ENCODE results near the gene PYM1.

The PYM1 gene

GRCh38 chr12:55927588-55928502, at the start of gene PYM1:
PYM1 (minus strand) TSS chr12:55927894; CDS start chr12:55927761, 133 bp downstream.
- in situ Hi-C loops (cut with MboI; ENCODE audit: low sequenced_read_pairs): no loop called here

- in situ Hi-C loops (cut with MboI; ENCODE audit: low sequenced_read_pairs): no loop called here
Measured at GRCh38 chr12:55974308-55974730, 46.6 kb upstream of the PYM1 start.

GRCh38 chr12:55973599-55974307, 46.1 kb upstream of the PYM1 start, which contains the start of gene RAB5B:
RAB5B (plus strand) TSS chr12:55974078; CDS start chr12:55986961, 12,883 bp downstream.
- in situ Hi-C loops (cut with MboI; ENCODE audit: low sequenced_read_pairs): no loop called here

GRCh38 chr12:55972911-55973598, 45.4 kb upstream of the PYM1 start:
- in situ Hi-C loops (cut with MboI; ENCODE audit: low sequenced_read_pairs): no loop called here

GRCh38 chr12:55972456-55972855, 44.8 kb upstream of the PYM1 start:
- in situ Hi-C loops (cut with MboI; ENCODE audit: low sequenced_read_pairs): no loop called here

- in situ Hi-C loops (cut with MboI; ENCODE audit: low sequenced_read_pairs): no loop called here
Measured at GRCh38 chr12:55972042-55972441, 44.3 kb upstream of the PYM1 start.

- in situ Hi-C loops (cut with MboI; ENCODE audit: low sequenced_read_pairs): no loop called here
Measured at GRCh38 chr12:55970775-55971174, 43.1 kb upstream of the PYM1 start.

GRCh38 chr12:55969356-55969755, 41.7 kb upstream of the PYM1 start:
- in situ Hi-C loops (cut with MboI; ENCODE audit: low sequenced_read_pairs): no loop called here

- in situ Hi-C loops (cut with MboI; ENCODE audit: low sequenced_read_pairs): no loop called here
Measured at GRCh38 chr12:55966408-55967281, 39.0 kb upstream of the PYM1 start, which contains the start of gene CDK2. CDK2 (plus strand) TSS chr12:55966830; CDS start chr12:55967009, 179 bp downstream.

- in situ Hi-C loops (cut with MboI; ENCODE audit: low sequenced_read_pairs): no loop called here
Measured at GRCh38 chr12:55965941-55966407, 38.3 kb upstream of the PYM1 start, which contains the start of gene PMEL. PMEL (minus strand) TSS chr12:55966042; CDS start chr12:55966011, 31 bp downstream.

GRCh38 chr12:55965240-55965639, 37.5 kb upstream of the PYM1 start:
- in situ Hi-C loops (cut with MboI; ENCODE audit: low sequenced_read_pairs): no loop called here

GRCh38 chr12:55963760-55964159, 36.1 kb upstream of the PYM1 start:
- in situ Hi-C loops (cut with MboI; ENCODE audit: low sequenced_read_pairs): no loop called here

GRCh38 chr12:55957106-55957859, 29.6 kb upstream of the PYM1 start:
- in situ Hi-C loops (cut with MboI; ENCODE audit: low sequenced_read_pairs): no loop called here

- in situ Hi-C loops (cut with MboI; ENCODE audit: low sequenced_read_pairs): no loop called here
Measured at GRCh38 chr12:55955800-55956508, 28.3 kb upstream of the PYM1 start.

GRCh38 chr12:55955344-55955743, 27.6 kb upstream of the PYM1 start:
- in situ Hi-C loops (cut with MboI; ENCODE audit: low sequenced_read_pairs): no loop called here

GRCh38 chr12:55946553-55946952, 18.9 kb upstream of the PYM1 start:
- in situ Hi-C loops (cut with MboI; ENCODE audit: low sequenced_read_pairs): no loop called here

GRCh38 chr12:55942577-55943136, 15.0 kb upstream of the PYM1 start:
- in situ Hi-C loops (cut with MboI; ENCODE audit: low sequenced_read_pairs): no loop called here

- in situ Hi-C loops (cut with MboI; ENCODE audit: low sequenced_read_pairs): no loop called here
Measured at GRCh38 chr12:55942055-55942454, 14.4 kb upstream of the PYM1 start.

Measured in HL-60/S4 treated with retinoic acid at 250 ng/mL for 4 days and 3 days (cell line).